Inflammatory macrophage treated with lipopolysaccharide for 1 hour (primary cell): ENCODE results near the gene COL4A2.

ENCODE experiments used
- DNase-seq, 2 donors: peaks; one replicate each; pipeline ENCODE4 v3.0.0-alpha.2; 2020 to 2022

The COL4A2 gene

DNA sequence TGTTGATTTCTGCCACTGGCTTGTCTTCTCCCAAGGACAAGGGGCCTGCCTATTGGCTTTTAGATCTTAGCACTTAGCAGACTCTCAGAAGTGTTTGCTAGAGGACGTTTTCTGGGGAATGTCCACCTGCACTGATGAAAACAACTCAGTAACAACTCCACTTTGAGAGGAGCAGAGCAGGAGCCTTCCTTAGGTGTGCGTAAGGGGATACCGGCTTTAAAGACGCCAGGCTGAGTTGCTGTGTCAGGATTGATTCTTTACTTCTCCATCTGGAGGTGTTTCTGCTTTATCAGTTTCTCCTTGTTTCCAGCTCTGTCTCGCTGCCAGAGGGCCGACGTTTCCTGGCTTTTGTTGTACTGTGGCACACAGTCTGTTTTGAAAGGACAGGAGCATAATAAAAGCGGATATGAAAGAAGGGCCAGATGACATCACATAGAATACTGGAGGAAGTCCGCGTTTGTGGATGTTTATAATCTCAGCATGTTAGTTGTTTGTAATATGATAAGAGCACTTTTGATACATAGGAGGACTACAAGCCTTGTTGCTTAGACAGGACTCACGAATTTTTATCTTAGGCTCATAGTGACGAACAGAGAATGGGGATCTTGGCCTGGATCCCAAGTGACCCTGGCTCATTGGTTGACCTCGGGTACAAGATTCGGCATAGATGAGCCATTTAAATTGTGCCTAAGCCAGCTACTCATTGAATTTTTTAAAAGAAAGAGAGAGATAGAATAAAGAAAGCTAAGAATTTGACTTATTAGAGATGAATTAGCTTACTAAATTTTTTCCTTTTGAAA lies 34.6 kb downstream of the COL4A2 start:
- DNase-seq, result peak; percentile 38 to 47

DNA sequence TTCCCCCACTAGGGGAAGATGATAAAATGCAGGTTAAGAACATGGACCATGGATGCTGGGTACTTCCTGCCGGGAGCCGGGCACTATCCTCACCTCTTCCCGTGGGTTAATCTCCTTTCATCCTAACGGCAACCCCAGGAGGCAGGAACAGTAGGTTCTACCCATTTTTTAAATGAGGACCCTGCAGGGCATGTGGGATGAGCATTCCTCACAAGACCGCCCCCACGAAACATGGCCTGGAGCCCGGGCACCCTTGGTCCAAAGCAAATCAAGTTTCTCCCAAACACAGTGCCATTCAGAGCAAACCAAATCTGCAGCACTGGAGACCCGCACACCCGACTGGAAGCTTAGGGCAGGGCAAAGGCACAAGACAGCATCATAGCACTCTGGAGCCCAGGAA lies 35.4 kb downstream of the COL4A2 start:
- no peak for DNase-seq

DNA sequence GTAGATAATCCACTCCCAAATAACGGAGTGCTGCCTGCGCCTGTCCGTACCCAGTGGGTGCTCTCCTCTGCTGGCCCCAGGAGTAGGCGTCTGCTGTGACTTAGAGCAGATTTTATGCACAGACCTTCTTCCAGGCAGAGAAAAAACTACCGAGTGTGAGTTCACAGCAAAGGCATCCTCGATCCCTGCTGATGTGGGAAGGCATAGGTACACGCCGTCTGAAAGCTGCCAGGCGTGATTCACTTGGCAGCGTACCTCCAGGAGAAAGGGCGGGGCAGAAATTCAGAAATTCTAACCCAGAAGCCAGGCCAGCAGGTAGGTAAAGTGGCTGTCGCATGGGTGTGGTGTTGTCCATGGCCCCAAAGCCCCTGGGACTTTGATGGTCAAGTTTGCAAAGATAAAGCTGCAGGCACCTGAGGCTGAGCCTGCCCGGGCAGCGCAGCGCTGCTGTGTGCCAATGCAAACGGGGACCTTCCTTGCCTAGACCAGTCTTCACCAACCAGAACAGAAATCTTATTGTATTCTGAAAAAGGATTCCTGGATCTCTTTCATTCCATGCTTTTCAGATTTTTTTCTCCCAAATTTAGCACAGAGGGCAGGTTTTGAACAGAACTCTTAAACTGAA lies 36.3 kb downstream of the COL4A2 start:
- no peak for DNase-seq

DNA sequence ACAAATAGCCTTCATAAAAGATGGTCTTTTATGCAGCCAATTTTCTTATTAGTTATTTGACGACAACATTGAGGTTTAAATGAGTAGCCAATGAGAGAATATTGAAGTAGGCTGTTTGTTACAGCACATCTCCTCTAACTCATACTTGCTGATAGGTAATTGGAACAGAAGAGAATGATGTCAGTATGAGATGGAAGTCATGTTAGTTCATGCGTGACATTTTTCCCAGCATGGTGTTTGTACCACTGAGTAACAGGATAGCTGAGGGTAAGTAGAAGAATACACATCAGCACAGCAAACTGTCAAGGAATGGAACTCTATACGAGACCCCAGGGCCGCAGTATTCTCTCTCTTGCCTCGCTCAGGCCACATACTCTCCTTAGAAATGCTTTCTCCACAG lies 37.2 kb downstream of the COL4A2 start:
- no peak for DNase-seq

DNA sequence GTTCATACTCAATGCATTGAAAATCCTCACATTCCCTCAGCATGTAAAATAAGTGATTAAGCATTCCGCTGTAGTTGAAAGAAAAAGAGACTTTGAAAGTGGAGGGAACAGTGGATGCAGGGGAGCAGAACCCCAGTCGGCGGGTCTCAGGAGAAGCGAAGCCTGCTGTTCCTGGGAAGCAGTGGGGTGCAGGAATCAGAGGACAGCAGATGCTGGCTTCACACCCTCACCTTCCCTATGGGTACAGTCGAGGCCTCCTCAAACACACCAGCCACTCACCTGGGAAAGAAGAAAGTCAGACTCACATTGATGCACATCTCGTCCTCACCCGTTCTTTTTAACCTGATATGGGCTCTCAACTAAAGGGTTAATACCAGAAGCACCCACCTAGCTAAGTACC lies 38.2 kb downstream of the COL4A2 start:
- DNase-seq, result no peak

DNA sequence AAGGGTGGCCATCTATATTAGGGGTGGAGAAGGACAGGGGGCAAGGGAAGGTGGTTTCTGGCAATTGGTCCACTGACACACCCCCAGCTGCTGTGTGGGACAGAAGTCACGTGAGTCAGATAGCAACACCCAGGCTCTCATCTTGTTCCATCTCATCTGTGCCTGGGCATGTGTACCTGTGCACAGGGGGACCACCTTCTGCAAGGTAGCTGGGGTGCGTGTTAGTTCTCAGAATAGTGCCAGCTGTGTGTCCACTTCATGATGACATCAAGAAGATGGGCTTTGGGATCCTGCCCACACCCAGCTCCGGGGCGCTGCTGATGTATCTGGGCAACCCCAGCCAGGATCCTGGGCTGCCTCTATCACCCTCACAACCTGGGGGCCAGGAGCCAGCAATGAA lies 38.6 kb downstream of the COL4A2 start:
- DNase-seq, result no peak

DNA sequence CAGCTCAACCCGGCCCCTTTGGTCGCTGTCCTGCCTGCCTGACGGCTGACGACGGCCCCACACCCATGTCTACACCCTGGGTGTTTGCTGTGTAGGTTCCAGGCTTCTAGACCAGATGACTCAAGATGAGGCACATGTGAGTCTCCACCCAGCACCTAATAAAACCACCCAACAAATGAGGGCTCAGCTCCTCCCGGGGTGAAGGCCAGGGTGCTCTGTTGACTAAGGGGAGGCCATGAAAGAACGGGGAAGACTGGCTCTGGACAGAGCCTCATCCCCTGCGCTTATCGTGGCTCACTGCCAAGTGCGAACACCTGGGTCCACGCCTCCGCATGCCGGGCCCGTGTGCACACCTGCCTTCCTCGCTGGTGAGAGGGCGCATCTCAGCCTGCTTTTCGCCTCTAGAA lies 39.6 kb downstream of the COL4A2 start:
- DNase-seq, result no peak

DNA sequence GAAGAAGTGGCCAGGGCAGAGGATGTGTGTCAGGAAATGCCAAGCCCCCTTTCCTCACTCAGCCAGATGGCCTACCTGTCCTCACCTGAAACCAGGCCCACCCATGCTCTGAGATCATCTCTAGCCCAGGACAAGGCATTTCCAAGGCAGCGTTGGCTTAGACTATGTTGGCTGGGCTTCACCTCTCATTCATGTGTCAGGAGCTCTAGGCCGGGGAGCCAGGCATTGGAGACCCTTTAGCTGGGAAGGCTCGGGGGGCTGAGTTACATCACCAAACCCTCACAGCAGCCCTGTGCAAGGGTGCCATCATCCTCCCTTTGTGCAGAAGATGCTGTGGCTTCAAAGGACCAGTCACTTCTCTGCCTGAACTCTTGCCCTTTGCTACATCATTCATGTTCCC lies 40.0 kb downstream of the COL4A2 start:
- no peak for DNase-seq

DNA sequence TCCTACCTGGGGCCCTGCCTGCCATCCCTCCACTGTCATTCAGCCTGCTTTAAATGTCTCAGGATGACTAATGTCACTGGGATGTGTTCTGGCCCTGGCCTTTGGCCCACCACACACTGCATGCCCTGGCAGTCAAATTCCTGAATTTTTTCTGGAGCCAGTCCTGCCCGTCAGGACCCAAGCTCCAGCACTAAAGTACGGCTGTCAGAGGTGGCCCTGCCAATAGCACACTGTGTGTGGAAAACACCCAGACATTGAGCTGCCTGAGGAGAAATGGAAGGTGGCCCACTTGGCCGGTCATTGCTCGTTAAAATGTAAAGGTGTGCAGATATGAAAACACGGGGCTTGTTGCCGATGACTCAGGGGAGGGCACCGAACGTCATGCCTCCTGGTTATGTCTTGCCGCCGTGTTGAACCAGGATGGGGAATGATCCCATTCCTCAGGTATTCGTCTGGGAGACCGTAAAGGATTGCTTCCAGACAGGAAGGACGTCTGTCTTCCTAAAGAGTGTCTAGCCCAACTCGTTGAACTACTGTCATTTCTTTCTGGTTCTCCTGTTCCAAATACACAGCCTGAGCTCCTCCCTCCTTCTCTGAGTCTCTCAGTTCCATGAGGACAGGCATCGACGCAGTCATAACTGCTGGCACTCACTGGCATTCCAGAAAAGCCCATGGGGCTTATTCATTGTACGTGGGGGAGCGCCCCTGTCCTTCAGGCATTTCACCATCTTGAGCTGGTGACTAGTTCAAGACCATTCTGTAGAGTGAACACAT lies 40.6 kb downstream of the COL4A2 start:
- DNase-seq, result no peak

DNA sequence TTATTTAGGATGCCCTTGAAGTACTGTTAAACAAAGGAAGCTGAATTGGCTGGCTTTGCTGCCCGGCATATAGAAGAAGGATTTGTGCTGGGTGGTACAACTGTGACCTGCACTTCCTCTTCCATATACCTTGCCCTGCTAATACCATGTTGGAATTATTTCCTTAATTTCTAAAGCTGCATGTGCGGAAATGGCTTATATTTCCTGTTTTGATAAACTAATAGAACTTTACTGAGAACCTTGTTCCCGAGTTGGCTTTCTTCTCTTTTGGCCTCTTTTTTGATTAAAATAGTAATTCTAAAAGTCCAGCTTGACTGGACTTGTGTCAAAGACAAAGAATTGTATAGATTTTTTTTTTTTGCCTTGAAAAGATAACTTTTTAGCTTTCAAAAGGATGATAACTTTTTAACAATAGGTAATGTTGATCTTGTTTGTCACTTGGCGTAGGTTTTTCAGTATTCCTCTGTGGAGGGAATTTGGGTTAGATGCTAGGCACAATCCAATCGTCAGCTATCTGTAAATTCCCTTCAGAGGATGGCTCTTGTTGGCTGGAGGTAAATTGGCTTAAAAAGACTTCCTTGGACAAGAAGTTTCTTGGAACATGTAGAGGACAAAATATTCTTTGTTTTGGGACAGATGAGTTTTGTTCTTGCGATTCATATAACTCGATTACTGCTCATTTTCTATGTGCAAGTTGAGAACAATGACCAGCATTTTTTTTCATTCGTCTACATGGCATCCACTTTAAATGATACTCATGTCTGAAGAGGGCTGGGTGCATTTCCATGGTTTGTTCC lies 41.4 kb downstream of the COL4A2 start:
- DNase-seq, result no peak

DNA sequence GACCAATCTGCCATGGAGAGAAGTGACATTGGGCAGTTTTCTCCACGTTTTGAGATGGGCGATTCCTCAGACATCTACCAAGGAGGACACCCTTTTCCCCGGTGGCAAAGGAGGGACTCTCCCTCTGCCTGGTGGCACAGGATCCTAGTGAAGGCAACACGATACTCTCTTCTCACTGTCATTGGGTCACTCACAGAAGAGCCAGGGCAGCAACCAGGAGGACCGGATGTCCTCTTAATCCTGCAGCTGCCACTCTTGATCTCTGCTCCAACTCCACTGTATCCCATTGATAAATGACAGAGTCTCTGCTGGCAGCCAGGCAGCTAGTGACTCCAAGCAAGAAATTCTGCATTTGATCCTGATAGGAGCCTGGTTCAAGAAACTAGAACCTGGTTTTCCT lies 42.2 kb downstream of the COL4A2 start:
- DNase-seq, result no peak

DNA sequence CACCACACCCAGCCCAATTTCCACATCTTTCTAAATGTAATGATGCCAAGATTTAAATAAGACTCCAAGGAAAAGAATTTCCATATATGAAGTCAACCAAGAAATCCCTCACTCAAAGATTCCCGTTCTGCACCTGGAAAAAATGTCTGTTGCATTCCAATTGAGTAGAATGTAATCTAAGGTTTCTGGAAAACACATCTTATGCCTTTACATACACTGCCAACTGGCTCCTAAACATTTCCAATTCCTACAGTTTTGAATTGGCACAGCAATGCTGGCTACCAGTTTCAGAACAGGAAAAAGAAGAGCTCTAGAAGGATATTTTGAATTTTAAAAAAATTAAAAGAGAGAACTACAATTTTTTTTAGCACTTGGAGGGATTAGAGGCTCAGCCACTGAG lies 43.0 kb downstream of the COL4A2 start:
- no peak for DNase-seq

DNA sequence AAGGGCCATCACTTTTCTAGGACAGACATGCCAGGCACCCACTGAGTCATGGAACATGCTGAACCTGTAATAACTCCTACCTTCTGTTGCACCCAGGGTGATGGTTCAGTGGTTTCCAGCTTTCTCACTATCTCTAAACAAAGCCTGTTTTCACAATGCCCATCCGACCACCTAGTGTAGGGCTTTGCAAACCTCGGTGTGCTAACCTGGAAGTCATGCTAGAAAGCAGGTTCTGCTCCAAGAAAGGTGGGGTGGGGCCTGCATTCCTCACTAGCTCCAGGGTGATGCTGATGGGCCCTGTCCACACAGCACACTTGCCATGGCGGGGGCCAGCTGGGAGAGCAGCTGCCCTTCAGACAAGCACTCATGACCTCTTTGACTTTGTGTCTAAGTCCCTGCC lies 43.4 kb downstream of the COL4A2 start:
- no peak for DNase-seq

DNA sequence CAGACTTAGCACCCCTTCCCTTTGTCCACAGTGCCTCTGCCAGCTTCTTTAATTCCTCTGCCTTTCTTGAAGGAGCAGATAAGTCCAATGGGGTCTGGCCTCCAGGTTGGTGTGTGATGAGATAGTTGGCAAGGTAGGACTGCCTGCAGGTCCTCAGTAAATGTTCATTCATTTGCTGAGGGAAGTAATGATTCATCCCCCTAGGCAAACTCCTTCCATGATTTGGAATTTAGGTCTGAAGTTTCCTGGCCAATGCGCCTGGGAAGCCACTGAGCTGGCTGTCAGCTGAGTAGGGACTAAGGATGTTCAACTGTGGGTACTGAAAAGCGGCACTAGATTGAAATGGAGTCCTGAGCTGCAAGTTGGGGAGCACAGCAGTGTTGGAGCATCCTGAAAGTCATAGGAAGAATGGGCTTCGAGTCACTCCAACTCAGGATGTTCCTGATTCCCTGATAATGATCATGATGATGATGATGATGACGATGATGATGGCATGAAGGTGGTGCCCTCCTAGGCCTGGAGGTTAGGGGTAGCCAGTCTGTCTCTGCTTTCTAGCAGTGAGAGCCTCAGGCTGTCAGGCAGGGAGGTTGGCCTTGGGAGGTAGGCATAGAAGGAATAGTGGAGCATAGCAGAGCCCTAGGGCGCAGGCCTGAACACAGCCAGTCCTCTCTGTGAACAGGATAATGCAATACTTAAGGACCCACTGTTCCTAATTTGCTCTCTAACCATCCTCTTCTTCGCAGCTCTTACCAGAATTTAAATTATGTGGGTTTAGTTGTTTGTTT lies 44.7 kb downstream of the COL4A2 start:
- no peak for DNase-seq

DNA sequence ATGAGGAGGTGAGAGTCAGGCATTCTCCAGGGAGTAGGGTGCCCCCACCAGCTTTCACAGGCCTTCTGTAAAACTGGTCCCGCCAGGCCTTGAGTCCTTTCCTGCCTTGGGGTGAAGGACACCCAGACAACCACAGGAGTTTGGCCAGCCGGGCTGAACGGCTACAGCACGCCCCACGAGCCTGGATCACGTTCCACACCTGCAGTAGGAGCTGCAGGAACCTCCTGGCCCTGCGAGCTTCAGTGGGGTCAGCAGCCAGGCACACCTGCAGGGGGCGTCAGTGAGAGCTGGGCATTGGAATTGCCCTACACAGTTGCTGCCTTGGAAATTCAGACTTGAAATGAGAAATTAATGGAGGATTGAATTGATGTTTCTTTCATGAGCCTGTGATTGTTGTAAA lies 45.7 kb downstream of the COL4A2 start:
- DNase-seq, result no peak

DNA sequence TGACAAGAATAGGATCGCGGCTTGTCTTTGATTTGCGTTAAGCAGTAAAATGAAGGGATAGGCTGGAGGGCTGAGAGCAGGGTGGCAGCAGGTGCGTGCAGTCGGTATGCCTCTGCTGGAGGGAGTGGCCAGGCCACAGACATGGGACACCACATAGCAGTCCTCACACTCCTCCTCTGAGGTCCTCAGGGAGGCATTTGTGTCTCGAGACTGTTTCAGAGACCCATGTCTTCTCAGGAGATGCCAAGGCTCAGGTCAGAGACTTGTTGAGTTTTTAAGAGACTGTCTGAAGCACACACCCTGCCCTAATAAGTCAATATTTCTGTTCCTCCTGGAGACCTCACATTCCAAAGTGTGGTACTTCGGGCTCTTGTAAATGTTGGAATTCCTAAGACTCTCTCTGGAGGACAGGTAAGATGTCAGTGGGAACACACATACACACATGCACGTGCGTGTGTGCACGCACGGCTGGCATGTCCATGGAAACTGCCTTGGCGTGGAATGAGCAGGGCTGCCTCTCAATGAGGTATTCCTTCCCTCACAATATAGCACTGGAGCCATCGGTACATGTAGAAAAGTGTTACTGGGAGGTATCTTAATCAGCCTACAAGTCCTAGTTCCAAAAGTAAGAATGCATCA lies 46.4 kb downstream of the COL4A2 start:
- DNase-seq, result no peak

DNA sequence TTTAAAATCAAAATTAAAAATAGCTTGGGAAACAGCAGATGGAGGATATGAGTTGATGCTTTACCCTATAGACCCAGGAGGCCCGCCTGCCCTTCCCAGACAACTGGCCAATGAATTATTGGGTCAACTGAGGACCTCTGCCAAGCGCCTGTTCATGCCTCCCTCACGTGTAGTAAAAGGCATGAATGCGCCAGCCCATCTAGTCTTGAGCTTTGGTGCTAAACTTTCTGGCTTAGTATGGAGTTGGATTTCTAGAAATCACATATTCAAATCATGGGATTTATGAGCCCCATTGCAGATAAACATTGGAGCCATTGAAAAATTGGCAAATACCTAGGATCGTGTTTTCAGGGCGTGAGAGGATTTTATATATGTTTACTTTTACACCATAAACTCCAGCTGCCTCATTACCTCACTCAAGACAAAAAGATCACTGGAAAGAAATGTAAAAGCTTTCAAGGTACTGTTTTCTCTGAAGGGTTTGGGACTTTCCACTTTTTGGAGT lies 47.1 kb downstream of the COL4A2 start:
- no peak for DNase-seq

DNA sequence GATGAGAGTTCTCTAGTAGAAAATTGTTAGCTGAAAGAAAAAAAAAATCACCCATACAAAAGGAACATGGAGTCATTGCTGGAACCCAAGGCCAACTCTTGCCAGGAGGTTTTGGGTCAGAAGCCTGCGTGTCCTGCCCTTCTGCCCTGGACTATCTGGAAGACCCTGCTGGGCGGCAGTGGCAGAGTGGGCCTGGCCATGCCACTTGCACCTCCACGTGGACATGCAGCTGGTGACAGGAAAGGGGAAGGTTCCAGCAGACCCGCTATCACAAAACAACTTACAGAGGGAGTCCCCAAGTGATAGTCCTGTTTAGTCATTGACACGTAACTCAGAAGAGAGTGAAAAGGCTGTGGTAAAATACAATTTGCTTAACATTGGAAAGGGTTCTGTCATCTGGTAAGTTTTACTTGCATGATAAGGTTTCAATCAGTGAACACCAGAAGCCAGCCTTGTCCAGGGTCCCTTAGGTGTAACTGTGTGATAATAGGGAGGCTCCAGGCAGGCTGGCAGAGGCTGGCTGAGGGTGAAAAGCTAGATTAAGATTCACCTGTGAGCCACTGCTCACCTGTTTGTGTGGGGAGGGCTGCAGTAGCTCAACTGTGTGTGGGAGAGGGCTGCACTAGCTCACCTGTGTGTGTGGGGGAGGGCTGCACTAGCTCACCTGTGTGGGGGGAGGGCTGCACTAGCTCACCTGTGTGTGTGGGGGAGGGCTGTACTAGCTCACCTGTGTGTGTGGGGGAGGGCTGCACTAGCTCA lies 47.8 kb downstream of the COL4A2 start:
- peak in 1 of 2 donors; percentile 11 for DNase-seq

DNA sequence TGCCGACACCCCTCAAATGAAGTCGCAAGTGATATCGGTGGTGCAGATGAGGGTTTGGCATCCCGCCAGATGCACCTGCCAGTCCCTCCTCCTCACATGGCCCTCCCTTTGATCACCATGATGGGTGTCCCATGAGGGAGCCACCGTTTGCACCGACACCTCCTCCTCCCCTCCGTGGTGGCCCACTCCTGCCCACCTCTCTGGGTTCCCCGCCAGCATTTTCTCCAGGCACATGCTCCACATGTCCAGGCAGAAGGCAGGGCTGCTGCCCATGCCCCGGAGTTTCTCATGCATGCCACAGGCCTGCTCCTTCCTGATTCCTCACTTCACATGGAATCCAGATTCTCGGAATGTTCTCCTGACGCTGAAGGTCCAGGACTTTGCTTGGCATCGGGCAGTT lies 49.3 kb downstream of the COL4A2 start:
- no peak for DNase-seq

DNA sequence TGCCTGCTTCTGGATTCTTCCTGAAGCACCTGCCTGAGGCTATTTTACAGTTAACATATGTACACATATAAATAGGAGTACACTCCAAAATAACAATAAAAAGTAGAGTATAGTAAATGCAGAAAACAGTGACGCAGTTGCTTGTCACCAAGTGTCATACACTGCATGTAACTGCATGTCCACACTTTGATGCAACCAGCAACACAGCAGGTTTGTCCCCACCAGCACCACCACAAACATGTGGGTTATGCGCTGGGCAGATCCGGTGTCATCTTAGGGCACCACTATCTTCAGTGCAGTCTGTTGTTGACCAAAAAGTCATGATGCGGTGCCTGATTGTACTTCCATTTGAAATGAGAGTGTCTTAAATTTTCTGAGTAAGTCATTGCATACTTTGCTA lies 51.3 kb downstream of the COL4A2 start:
- DNase-seq, result no peak

DNA sequence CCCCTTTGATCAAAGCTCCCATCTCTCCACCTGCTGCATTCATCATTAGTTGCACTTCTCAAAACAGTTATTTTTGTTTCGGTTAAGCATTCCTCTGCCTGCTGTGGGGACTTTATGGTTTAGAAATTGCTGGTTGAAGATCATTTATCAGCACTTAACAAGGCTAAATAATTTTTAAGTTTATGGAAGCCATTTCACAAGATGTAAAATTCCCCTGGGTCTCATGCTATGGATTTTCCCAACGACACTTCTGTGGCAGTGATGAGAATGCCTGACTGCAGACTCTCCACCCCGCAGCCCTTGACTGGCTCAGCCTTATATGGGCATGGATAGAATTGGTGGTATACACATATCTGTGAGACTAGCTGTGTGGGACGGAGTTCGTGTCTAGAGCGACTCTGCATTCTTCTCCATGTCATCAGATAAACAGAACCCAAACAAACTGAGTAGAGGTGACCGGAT lies 52.8 kb downstream of the COL4A2 start:
- DNase-seq, result peak; percentile 38 to 55
